ENCODE results near the gene UAP1L1. TPM values are rescaled to one million over a fixed set of nuclear protein-coding genes. Genes with fewer than 3 reads are reported as not detected.
A peak's percentile ranks its signal among the peaks of the same experiment; 100 is the strongest.

UAP1L1 gene
- total RNA-seq, 2 donors from 2014 or later, result 13.5 to 14.0 TPM

DNA sequence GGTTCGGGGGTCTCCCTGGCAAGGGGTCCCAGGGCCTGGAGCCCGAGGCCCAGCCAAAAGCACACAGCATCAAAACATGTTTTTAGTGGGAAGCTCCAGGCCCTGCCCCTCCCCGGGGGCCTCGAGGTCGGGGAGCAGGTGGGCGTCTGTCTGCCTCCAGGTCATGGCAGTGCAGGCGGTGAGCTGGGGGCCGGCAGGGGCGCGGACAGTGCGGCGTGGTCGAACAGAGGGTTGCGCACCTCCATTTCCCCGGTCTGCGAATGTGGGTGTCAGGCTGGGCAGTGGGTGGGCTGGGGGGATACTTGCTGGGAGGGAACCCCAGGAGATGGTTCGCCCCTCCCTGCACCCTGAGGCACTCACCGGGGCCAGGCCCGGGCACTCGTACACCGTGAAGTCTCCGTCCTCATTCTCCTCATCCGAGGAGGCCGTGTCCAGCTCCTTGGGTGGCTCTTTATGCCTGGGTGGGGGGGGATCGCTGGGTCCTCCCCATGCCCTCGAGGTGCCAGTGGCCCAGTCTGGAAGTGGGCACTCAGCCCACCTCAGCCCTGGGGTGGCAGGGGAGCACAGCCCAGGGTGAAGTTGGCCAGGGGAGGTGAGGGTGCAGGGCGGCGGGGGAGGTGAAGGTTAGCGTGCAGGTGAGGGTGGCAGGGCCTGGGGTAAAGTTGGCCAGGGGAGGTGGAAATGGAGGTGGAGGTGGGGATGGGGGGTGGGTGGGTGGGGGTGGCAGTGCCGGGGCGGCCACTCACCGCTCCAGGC lies 37.5 kb upstream of the UAP1L1 start:
- intact Hi-C loops (cut with DNase I), result loop anchor here in 1 of 2 donors (5.0 kb wide), 1 partner anchor 252 kb away; no protein-coding TSS in a partner anchor
- DNase-seq, result no peak
- no peak for ATAC-seq

DNA sequence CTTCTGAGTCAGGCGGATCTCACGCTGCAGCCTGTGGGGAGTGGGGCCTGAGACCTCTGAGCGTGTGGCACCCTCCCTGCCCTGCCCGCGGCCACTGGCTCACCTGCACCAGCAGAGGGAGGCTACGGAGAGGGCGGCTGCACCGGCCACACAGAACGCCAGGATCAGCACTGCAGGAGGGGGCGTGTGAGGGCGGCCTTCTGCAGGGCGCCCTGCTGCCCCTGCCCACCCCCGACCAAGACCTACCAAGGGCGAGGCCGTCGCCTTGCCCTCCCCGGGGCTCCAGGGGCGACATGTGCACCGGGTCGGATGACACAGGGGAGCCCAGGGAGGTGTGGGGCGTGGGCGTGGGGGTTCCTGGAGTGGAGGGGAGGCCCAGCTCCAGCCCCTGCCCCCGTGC lies 36.7 kb upstream of the UAP1L1 start:
- no peak for ATAC-seq
- intact Hi-C loops (cut with DNase I), result no loop called here
- no peak for DNase-seq

DNA sequence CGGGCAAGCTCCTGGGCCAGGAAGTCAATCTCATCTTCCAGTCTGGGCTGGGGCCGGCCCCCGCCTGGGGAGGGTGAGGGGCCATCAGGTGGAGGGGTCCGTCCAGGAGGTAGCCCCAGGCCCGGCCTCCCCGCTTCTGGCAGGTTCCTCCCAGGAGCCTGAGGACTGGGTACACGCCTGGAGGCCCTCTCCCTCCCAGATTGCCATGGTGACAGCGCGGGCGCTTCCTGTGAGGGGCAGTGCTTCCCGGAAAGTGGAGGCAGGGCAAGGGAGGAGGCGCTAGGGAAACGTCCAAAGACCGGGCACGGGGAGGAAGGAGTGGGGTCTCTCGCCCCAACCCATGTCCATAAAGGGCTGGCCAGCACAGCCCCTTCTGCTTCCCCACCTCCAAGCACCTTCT lies 36.2 kb upstream of the UAP1L1 start:
- ATAC-seq (no peak), DNase-seq (no peak)
- intact Hi-C loops (cut with DNase I), result no loop called here

DNA sequence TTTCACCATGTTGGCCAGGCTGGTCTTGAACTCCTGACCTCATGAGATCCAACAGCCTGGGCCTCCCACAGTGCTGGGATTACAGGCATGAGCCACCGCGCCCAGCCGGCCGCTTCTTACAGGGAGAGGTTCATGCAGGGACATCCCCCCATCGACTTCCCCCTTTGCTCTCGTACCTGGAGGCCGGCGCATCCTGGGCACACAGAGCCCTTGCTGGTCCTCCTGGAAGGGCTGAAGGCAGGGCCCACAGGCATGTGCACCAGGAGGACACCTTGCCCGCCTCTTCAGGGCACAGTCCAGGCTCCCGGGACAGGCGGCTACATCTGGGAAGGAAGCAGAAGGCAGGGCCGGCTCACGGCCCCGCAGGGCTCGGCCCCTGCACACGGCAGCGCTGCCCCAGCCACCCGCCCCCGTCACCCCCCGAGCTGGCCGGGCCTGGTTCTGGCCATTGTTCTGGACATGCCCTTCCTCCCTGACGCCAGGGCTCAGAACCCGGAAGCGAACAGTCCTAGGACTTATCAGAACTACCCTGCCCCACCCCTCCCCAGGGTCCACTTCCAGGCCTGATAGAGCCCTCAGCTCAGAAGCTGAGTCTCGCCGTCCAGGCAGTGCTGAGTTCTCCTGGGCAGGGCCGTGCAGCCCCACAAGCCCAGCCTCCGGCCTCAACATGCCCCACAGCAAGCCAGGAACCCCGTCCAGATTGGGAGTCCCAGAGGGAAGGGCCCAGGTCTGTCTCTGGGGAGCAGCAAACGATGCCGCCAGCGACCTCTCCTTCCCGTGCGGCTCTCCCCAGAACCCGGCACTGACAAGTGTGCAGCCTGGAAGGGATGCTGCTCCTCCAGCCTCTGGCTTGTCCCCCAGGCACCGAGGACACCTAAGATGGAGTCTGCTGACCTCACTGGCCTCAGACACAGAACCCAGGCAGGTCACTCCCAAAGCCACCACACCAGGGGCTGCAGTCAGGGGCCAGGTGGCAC lies 34.3 kb upstream of the UAP1L1 start:
- intact Hi-C loops (cut with DNase I), result no loop called here
- DNase-seq (peak; percentile 87), ATAC-seq (peak; percentile 9 to 34)

DNA sequence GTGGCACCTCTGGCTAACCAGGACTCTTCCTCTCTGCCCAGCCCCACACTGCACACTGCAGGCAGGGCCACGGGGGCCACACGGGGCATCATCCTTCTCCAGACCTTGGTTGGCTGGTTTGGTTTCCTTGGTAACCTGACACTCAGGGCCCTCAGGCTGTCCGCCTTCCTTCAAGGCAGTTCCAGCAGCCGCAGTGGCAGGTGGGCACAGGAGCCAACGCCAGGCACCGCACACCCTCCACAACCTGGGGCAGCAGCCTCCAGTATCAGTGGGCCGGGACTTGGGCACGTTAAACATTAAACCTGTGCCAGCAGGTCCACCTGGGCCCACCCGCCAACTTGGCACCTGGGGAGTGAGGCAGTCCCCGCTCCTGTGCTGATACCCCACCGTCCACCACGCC lies 33.3 kb upstream of the UAP1L1 start:
- ATAC-seq (no peak), DNase-seq (no peak)
- intact Hi-C loops (cut with DNase I), result no loop called here

DNA sequence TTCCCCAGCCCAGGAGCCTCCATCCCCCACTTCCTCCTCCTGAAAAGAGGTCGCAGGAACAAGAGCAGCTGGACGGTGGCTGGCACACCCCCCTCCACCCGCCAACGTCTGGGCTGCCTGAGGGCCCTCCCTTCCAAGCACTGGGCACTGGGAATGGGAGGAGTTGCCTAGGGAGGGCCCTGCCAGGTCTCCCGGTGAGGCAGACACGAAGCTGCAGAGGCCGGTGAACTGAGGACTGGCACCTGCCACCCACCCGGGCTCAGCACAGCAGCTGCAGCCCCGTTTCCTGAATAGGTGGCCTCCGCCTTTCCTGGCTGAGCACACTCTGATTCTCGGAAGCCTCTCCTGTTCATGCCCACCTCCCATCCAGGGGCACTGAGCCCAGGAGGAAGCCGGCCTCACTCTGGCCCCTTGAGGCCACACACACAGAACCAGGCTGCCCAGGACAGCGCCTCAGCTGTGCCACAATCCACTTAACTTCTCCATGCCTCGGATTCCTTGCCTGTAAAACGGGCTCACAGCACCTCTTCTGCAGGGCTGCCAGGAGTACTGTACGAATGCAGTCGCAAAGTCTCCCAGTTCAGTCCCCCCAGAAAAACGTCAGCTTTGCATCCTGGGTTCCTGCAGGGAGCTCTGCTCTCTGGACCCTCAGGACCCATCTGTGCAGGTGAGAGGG lies 32.7 kb upstream of the UAP1L1 start:
- peak in 1 of 2 donors; percentile 36 for ATAC-seq
- DNase-seq, result peak; percentile 61
- intact Hi-C loops (cut with DNase I), result no loop called here

DNA sequence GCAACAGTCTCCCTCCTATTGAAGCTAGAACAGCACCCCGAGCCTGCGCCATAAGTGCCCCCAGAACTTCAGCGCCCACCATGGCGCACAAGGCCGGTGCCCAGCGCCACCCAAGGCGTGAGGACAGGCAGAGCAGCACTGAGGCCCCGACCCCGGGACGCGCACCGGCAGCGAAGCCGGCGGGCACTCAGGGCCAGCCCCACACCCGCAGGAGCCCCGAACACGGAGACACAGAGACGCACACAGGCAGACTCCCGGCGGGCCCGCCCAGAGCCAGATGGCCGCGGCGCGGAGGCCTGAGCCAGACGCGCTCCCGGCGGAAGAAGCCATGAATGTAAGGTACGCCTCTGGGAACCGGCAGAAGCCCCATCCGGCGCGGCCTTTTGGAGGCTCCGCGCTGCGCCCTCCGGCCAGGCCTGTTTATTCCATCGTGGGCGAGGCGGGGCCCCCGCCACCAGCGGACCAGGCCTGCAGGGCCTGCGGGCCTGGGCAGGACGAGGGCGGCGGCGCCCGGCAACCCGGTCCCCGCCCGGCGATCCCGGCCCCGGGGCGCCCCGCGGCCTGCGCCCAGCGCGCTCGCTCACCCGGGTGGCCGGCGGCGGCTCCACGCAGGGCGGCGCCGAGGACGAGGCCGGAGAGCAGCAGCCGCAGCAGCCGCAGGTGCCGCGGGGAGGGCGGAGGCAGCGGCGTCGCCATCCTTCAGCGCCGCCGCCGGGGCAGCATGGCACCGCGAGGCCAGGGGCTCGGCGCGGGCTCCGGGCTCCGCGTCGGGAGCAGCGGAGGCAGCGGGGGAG lies 31.8 kb upstream of the UAP1L1 start:
- DNase-seq, result no peak
- peak in 1 of 2 donors; percentile 5 for ATAC-seq
- intact Hi-C loops (cut with DNase I), result no loop called here

DNA sequence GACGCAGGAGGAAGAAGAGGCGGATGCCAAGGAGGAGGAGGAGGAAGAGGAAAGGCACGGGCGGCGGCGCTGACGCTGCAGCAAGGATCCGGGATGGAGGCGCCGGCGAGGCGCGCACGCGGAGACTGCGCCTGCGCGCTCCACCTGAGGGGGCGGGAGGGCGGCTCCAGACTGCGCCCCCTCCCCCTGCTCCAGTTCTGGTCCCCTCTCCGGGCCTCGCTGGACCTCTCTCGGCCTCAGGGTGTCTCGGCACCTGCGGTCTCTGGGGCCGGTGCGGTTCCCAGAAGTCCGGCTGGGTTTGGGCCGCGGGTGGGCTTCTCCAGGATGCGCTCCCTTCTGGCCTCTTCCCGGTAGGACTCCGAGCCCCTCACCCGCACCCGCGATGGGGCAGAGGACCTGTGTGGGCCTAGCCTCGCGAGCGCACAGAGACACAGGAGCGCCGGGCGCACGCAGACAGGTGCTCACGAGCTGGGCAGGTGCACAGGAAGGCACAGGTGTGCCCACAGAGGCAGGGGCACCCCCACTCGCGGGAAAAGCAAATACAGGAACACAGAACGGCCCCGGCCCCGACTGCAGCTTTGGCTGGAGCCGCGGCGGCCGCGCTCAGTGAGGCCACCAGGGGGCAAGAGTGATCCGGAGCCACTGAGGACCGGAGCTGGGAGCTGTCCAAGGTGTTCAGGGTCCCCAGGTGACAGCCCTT lies 31.1 kb upstream of the UAP1L1 start, which contains the start of gene NPDC1:
TSS of gene NPDC1 (minus strand) at position 90 of the 700 bp plus-strand sequence. CDS start 188 bp downstream, outside the sequence.
- peak; percentile 71 to 76 for ATAC-seq
- peak; percentile 84 for DNase-seq
- intact Hi-C loops (cut with DNase I), result no loop called here

DNA sequence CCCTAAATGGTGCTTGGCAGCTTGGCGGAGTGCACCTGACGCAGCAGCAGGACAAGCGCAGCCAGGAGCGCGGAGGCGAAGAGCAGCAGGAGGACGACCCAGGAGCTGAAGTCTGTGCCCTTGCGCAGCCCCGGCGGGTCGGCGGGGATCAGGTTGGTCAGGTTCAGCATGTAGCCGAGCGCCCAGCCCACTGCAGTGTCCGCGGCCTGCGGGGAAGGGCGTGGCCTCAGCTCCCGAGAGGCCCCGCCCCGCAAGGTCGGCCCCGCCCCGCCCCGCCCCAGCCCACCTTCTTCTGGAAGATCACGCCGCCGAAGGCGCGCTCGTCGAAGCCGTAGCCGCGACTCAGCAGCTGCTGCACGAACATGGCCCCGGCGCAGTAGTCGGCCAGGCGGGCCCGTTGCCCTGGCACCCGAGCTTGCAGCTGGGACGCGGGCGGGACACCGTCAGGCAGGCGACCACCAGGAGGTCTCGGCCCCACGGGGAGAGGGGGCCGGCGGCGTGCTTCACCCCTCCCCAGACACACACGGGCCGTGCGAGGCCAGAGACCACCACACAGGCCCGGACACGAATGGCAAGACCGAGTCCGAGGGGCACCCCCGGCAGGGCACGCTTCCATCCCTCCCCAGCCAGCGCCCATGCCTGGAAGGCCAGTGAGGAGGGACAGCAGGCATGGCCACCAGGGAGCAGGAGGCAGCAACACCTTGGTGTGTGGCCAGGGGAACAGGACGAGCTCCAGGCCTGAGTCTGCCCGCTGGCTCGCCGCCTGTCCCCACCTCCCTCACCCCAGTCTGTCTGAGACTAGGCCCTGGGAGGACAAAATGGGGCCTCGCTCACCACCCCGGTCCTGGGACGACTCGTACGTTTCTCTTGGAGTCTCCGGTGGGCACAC lies 28.4 kb upstream of the UAP1L1 start:
- DNase-seq, result no peak
- ATAC-seq, result no peak
- intact Hi-C loops (cut with DNase I), result no loop called here

DNA sequence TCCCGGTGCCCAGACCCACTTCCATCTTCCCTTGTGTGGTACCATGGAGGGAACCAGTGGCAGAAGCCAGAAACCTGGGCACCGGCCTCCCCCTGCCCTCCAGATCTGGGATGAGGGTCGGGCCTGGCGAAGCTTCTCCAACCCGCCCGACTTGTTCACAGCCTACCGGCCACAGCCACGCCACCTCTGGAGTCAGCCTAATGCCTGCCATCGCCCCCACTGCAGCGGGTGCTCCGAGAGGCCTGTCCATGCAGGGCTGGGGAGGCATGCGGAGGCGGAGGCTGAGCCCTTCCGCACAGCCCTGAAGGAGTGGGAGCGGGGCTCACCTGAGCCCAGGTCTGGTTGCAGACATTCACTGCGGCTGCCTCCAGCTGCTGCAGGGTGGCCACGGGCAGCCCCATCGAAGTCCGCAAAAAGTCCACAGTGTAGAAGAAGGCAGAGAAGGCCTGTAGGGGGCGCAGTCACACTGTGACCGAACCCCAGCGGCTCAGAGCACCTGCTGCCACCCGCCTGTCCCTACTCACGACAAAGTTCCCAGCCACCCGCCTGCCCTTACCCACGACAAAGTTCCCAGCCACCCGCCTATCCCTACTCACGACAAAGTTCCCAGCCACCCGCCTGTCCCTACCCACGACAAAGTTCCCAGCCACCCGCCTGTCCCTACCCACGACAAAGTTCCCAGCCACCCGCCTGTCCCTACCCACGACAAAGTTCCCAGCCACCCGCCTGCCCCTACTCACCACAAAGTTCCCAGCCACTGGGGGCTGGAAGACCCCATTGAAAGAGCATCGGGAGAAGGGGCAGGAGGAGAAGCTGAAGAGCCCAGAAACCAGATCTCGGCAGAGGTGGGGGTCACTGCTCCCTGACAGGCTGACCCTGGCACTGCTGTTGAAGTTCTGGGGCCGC lies 27.5 kb upstream of the UAP1L1 start:
- intact Hi-C loops (cut with DNase I), result no loop called here
- DNase-seq (no peak), ATAC-seq (peak in 1 of 2 donors; percentile 5)

DNA sequence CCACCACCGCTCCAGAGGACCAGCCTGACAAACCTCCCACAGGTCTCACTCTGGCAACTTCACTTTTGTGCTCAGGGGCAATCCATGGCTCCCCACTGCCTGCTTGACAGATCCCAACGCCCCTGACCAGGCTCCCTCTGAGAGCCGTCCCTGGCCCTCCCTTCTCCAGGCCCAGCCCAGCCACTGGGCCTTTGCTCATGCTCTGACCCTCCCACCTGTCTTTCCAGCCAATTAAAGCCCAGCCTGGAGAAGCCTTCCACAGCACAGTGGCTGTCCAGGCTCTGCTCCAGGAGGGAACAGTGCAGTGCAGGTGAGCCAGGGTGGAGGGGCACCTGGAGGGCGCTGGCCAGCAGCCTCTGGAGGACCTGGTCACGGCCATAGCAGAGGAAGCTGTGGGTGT lies 26.7 kb upstream of the UAP1L1 start:
- no peak for ATAC-seq
- intact Hi-C loops (cut with DNase I), result no loop called here
- DNase-seq, result no peak

DNA sequence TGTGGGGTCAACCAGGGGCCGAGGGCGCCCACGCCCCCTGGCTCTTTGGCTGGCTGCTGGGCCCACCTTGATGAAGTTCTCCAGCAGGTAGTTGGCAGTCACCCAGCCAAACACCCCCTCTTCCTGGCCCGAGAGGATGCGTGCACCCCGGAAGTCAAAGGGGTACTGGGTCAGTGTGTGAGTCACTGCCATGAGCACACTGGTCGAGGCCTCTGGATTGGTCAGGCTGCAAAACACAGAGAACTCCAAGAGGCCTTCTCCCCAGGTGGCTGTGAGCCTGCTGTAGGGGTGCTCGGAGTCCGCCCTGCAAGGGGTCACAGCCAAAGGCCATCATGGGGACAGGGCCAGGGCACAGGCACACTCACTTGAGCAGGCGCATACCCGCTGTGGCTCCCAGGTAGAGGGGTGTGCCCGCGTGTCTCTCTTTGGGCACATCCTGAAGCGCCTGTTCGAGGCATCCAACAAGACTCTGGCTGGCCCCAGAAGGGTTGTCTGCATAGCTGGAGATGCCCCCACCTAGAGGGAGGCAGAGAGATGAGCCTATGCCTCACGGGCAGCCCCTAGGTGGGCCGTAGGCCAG lies 26.1 kb upstream of the UAP1L1 start:
- DNase-seq (no peak), ATAC-seq (no peak)
- intact Hi-C loops (cut with DNase I), result no loop called here

DNA sequence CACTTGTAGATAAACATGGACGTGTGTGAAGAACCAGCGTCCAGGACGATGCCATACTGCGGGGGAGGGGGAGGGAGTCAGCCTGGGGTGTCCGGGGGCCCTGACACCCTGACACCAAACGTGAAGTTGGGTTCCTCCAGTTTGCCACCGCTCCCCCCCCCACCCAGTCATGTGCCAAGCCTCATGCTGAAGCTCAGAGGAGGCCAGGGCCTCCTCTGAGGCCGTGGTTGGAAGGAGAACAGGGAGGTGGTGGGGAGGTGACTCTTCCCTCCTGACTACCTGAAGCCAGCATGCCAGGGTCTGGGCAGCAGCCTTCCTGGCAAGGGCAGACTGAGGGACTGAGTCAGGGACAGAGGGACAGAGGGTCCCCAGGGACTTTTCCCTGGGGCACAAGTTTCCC lies 25.0 kb upstream of the UAP1L1 start:
- no peak for DNase-seq
- intact Hi-C loops (cut with DNase I), result no loop called here
- ATAC-seq, result no peak

DNA sequence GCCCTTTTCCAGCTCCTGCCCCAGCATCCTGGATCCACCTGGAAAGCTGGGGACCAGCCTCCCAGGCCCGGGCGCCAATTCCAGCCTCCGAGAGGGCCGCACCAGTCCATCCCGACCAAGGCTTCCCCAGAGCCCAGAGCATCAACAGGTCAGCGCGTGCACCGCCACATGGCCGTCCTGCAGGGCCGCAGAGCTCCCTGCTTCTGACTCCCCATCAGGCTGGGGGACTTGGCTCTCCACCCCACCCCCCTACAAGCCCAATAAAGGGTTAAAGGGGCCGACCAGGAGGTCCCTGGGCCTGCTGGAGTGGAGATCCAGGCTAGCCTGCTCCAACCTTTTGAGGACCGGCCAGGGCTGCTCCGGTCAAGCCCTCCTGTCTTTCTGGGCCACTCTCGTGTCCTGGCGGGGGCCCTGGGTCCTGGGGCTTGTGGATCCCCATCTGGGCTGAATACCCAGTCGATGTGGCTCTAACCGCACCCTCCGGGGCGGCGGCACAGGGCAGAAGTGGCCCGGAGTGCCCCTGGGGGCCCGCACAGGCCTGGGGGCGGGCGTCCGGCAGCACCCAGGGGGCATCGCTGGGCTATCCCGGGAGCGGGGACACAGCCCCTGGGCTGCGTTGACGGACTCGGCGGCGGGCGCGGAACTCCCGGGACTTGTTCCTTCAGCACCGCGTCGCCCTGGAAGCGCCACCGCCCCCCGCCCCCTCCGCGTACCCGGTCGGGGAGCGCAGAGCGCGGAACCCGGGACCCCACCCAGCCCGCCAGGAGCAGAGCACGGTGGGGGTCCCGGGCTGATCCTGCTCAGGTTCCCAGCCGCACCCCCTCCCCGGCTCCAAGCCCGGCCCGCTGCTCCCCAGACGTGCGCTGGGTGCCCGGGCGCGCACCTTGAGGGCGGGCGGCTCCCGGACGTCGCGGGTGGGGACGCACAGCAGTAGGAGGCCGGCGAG lies 24.0 kb upstream of the UAP1L1 start:
- no peak for DNase-seq
- no peak for ATAC-seq
- intact Hi-C loops (cut with DNase I), result no loop called here

All from left cardiac atrium (tissue), 4 donors.